ENCODE results near the gene FAM89A.

- TF ChIP-seq CTCF (IDR thresholded peaks at IDR 0.05; ENCODE audit: poor library complexity) = no peak
- no peak for TF ChIP-seq EZH2phosphoT487 (IDR thresholded peaks at IDR 0.05; ENCODE audit: low read depth, severe bottlenecking, unreplicated experiment)
Observed at GRCh38 chr1:231074046-231074445, 34.0 kb upstream of the FAM89A start.

Data from hepatocyte (in vitro differentiated cells).